OCI-LY3 (cell line): Measurements from ENCODE around the gene POP4.

Source experiments
- EZH2phosphoT487 ChIP-seq: fragments of 200-600 bp; shearing (Covaris generic); IDR thresholded peaks from 2 replicates; pipeline ENCODE4 v1.6.1; 2018; ENCODE audit warnings: antibody characterized with exemption, mixed run types, low read depth
- TF ChIP-seq, protein P1 (sequence below): fragments of 200-600, 300-600 bp; sonication (generic); IDR thresholded peaks from 2 replicates; pipeline ENCODE4 v1.5.1; 2014; ENCODE audit warnings: antibody characterized with exemption, low read length, low read depth

- TF ChIP-seq, protein P1, sequence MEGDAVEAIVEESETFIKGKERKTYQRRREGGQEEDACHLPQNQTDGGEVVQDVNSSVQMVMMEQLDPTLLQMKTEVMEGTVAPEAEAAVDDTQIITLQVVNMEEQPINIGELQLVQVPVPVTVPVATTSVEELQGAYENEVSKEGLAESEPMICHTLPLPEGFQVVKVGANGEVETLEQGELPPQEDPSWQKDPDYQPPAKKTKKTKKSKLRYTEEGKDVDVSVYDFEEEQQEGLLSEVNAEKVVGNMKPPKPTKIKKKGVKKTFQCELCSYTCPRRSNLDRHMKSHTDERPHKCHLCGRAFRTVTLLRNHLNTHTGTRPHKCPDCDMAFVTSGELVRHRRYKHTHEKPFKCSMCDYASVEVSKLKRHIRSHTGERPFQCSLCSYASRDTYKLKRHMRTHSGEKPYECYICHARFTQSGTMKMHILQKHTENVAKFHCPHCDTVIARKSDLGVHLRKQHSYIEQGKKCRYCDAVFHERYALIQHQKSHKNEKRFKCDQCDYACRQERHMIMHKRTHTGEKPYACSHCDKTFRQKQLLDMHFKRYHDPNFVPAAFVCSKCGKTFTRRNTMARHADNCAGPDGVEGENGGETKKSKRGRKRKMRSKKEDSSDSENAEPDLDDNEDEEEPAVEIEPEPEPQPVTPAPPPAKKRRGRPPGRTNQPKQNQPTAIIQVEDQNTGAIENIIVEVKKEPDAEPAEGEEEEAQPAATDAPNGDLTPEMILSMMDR, result no peak
- no peak for TF ChIP-seq EZH2phosphoT487
These were observed 56.7 kb downstream of the POP4 start for GRCh38 chr19:29662604-29663404.
